Measurements from ENCODE around the gene CHMP6.

Gene CHMP6

DNA sequence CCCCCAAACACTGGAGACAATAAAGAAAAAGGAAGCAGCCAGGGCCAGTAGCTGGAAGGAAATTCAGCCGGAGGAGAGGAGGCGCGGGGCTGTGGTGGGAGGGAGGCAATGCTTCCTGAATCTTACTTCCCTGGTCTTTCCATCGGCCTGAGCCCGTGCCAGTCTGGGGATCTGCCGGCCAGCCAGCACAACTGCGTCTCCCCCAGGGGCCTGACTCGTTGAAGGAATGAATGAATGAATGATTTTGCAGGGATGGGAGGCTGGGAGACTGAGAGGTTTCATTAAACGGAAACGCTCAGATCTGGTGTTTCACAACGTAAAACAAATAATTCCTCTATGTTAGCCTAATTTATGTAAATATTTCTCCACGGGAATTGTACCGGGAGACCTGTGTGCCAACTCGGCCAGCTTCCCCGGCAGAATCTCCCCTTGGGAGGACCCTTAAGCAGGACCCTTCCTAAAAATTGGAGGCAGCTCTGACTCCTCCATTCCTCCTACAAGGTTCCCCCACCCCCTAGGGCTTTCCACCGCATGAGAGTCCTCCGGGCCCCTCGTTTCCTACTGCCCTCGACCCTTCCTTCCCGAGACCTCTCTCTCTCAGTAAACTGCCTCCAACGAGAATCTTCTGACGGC is 42.0 kb downstream of the CHMP6 start:
- Histone ChIP-seq H3K9ac (ENCODE audit: low read depth, low read length, poor library complexity, severe bottlenecking) (peak overlapping the region; percentile 62), H3K9me2 (replicated peaks; ENCODE audit: low read depth, low read length) (no peaks in the 10 kb centered on the region), H3F3A (ENCODE audit: low read depth) (no peaks in the 10 kb centered on the region), H3K4me3 (ENCODE audit: low read length, poor library complexity, severe bottlenecking) (peak overlapping the region; percentile 81), H3K9me3 (ENCODE audit: insufficient read depth, low read depth, low read length) (no peaks in the 10 kb centered on the region), H3K36me3 (ENCODE audit: insufficient read depth, low read length) (no peaks in the 10 kb centered on the region), H3K4me1 (ENCODE audit: insufficient read depth, low read length, poor library complexity, severe bottlenecking) (peaks cover 4% of the 10 kb centered on the region), H4K20me1 (ENCODE audit: insufficient read depth, low read length, poor library complexity, severe bottlenecking) (no peaks in the 10 kb centered on the region), H3K27me3 (ENCODE audit: insufficient read depth, low read length, poor library complexity, severe bottlenecking) (peaks cover 4% of the 10 kb centered on the region), H3K79me2 (ENCODE audit: insufficient read depth, low read length) (no peaks in the 10 kb centered on the region), H3K4me2 (ENCODE audit: low read depth, low read length, poor library complexity, severe bottlenecking) (peak overlapping the region; percentile 82), H2AFZ (ENCODE audit: low read length) (no peak overlapping the region)
- TF ChIP-seq EZH2phosphoT487 (IDR thresholded peaks at IDR 0.05; ENCODE audit: borderline replicate concordance) = no peak
- TF ChIP-seq, protein P1, sequence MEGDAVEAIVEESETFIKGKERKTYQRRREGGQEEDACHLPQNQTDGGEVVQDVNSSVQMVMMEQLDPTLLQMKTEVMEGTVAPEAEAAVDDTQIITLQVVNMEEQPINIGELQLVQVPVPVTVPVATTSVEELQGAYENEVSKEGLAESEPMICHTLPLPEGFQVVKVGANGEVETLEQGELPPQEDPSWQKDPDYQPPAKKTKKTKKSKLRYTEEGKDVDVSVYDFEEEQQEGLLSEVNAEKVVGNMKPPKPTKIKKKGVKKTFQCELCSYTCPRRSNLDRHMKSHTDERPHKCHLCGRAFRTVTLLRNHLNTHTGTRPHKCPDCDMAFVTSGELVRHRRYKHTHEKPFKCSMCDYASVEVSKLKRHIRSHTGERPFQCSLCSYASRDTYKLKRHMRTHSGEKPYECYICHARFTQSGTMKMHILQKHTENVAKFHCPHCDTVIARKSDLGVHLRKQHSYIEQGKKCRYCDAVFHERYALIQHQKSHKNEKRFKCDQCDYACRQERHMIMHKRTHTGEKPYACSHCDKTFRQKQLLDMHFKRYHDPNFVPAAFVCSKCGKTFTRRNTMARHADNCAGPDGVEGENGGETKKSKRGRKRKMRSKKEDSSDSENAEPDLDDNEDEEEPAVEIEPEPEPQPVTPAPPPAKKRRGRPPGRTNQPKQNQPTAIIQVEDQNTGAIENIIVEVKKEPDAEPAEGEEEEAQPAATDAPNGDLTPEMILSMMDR (conservative IDR thresholded peaks at IDR 0.05; ENCODE audit: low read length) = no peak

DNA sequence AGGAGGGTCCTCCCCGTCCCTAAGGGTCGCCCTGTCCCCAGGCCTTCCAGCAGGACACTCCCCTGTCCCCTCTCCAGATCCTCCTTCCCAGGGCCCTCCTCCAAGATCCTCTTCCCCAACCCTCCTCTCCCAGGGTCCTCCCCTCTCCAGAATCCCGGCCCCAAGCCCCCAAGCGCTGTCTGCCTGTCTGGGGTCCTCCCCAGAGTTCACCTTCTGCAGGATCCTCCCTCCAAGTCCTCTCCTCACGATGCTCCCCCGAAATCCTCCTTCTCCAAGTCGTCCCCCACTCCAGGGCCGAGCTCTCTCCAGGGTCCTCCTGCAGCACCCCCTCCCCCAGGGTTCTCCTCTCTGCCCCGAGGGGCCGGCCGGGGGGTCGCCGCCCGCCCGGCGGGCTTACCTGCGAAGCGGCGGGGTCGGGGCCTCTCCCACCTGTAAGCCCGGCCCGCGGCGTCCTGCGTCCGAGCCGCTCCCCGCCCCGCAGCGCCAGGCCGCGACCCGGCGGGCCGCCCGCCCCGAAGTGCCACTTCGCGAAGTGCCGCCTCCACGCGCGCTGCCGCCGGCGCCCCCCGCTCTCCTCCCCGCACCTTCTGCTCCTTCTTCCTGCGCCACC is 42.6 kb downstream of the CHMP6 start:
- Histone ChIP-seq H3K36me3 (ENCODE audit: insufficient read depth, low read length) (no peaks in the 10 kb centered on the region), H2AFZ (ENCODE audit: low read length) (peak overlapping the region; percentile 73; the same call in 1 of the 2 replicates), H3K4me2 (ENCODE audit: low read depth, low read length, poor library complexity, severe bottlenecking) (peak overlapping the region; percentile 82), H4K20me1 (ENCODE audit: insufficient read depth, low read length, poor library complexity, severe bottlenecking) (no peaks in the 10 kb centered on the region), H3K9ac (ENCODE audit: low read depth, low read length, poor library complexity, severe bottlenecking) (peak overlapping the region; percentile 62), H3F3A (ENCODE audit: low read depth) (no peaks in the 10 kb centered on the region), H3K27me3 (ENCODE audit: insufficient read depth, low read length, poor library complexity, severe bottlenecking) (peaks cover 4% of the 10 kb centered on the region), H3K4me3 (ENCODE audit: low read length, poor library complexity, severe bottlenecking) (peak overlapping the region; percentile 81), H3K4me1 (ENCODE audit: insufficient read depth, low read length, poor library complexity, severe bottlenecking) (peaks cover 4% of the 10 kb centered on the region), H3K9me3 (ENCODE audit: insufficient read depth, low read depth, low read length) (no peaks in the 10 kb centered on the region), H3K9me2 (replicated peaks; ENCODE audit: low read depth, low read length) (no peaks in the 10 kb centered on the region), H3K79me2 (ENCODE audit: insufficient read depth, low read length) (no peaks in the 10 kb centered on the region)
- TF ChIP-seq, protein P1 (conservative IDR thresholded peaks at IDR 0.05; ENCODE audit: low read length) = no peak
- no peak for TF ChIP-seq EZH2phosphoT487 (IDR thresholded peaks at IDR 0.05; ENCODE audit: borderline replicate concordance)

DNA sequence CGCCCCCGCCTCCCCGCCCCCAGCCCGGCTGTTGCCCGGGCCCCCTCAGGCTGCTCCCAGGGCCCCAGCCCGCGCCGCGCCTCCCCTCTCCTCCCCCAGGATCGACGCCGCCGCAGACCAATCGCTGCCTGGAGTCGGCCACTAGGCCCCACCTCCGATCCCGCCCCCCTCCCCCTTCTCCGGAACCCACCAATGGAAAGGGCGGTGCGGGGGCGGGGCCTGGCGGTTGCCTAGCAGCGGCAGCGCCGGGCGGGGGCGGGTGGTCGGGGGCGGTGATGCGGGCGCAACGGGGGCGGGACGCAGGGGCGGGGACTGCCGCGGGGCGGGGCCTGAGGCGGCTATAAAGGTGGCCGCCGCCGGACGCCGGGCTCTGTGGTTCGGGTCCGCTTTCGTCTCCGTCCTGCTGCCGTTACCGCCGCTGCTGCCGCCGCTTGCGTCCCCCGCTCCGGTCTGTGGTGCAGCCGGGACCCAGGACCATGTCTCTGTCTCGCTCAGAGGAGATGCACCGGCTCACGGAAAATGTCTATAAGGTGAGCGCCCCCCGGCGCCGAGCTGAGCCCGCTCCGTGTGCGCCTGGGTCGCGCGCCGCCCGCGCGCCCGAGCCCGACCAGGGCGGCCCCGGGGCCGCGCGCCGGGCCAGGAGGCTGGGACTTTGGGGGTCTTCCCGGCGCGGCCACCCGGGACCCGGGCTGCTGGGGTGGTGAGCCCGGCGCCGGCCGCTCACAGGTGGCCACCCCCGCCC is 43.3 kb downstream of the CHMP6 start, which contains the start of gene BAIAP2:
BAIAP2 (plus strand) TSS at position 373 of the 742 bp plus-strand sequence; CDS start at position 477, 104 bp downstream.
- H4K20me1 ChIP-seq (ENCODE audit: insufficient read depth, low read length, poor library complexity, severe bottlenecking) = no peaks in the 10 kb centered on the region
- peak within 1 kb of the TSS; percentile 81 for H3K4me3 ChIP-seq (ENCODE audit: low read length, poor library complexity, severe bottlenecking)
- H3K9ac ChIP-seq (ENCODE audit: low read depth, low read length, poor library complexity, severe bottlenecking) = peak within 1 kb of the TSS; percentile 62
- H3K4me1 ChIP-seq (ENCODE audit: insufficient read depth, low read length, poor library complexity, severe bottlenecking) = peaks cover 4% of the 10 kb centered on the region
- no peaks in the 10 kb centered on the region for H3K36me3 ChIP-seq (ENCODE audit: insufficient read depth, low read length)
- peak within 1 kb of the TSS; percentile 82 for H3K4me2 ChIP-seq (ENCODE audit: low read depth, low read length, poor library complexity, severe bottlenecking)
- H2AFZ ChIP-seq (ENCODE audit: low read length) = peak within 1 kb of the TSS; percentile 73; the same call in 1 of the 2 replicates
- peaks cover 4% of the 10 kb centered on the region for H3K27me3 ChIP-seq (ENCODE audit: insufficient read depth, low read length, poor library complexity, severe bottlenecking)
- H3K79me2 ChIP-seq (ENCODE audit: insufficient read depth, low read length) = no peaks in the 10 kb centered on the region
- H3F3A ChIP-seq (ENCODE audit: low read depth) = no peaks in the 10 kb centered on the region
- no peaks in the 10 kb centered on the region for H3K9me2 ChIP-seq (replicated peaks; ENCODE audit: low read depth, low read length)
- TF ChIP-seq, protein P1 (conservative IDR thresholded peaks at IDR 0.05; ENCODE audit: low read length) = peak; percentile 29
- TF ChIP-seq EZH2phosphoT487 (IDR thresholded peaks at IDR 0.05; ENCODE audit: borderline replicate concordance) = no peak
- no peaks in the 10 kb centered on the region for H3K9me3 ChIP-seq (ENCODE audit: insufficient read depth, low read depth, low read length)
